Effector memory CD4-positive, alpha-beta T cell (primary cell): ENCODE results near the gene WDR35.

ENCODE experiments used
- DNase-seq, 3 donors: peaks; one replicate each; pipeline ENCODE4 v3.0.0-alpha.2; 2020
- H3K27ac ChIP-seq: 2 replicates; pipeline ENCODE4 v1.7.0; 2013; ENCODE audit warnings: mild to moderate bottlenecking, low read length, moderate library complexity; ENCODE audit not compliant: insufficient read depth, poor library complexity, severe bottlenecking
- H3K27me3 ChIP-seq: replicated peaks from 2 replicates; pipeline ENCODE4 v1.7.0; 2013; ENCODE audit warnings: mild to moderate bottlenecking, low read length; ENCODE audit not compliant: insufficient read depth, control insufficient read depth, poor library complexity, severe bottlenecking
- H3K36me3 ChIP-seq: 2 replicates; pipeline ENCODE4 v1.7.0; 2013; ENCODE audit warnings: mild to moderate bottlenecking, low read length, moderate library complexity; ENCODE audit not compliant: control insufficient read depth, insufficient read depth
- H3K4me1 ChIP-seq: 2 replicates; pipeline ENCODE4 v1.7.0; 2013; ENCODE audit warnings: low read length, mild to moderate bottlenecking; ENCODE audit not compliant: control insufficient read depth, insufficient read depth, poor library complexity, severe bottlenecking
- H3K4me3 ChIP-seq: 2 replicates; pipeline ENCODE4 v1.7.0; 2013; ENCODE audit warnings: low read length, low read depth, mild to moderate bottlenecking; ENCODE audit not compliant: insufficient read depth, poor library complexity, severe bottlenecking
- H3K9me3 ChIP-seq: 2 replicates; pipeline ENCODE4 v1.7.0; 2013; ENCODE audit warnings: mild to moderate bottlenecking, low read length, moderate library complexity; ENCODE audit not compliant: control insufficient read depth

The WDR35 gene

DNA sequence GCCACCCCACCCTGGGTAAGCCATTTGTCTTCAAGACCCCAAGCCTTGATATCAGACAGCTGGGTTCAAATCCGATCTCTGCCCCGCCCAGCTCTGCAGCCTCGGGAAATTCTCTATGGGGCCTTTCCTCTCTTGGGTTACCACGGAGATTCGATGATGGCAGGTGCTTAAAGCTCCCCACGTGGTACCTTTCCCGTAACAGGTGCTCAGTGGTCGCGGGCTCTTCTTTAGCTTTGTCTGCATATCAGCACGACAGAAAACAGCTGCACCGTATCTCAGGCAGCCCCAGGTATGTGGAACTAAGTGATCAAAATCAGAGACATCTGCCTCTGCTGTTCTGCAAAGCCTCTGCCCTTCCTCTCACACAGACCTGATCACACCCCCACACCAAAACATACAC is 125.5 kb downstream of the WDR35 start:
- Histone ChIP-seq H3K36me3 (no peaks in the 10 kb centered on the region), H3K27me3 (no peaks in the 10 kb centered on the region), H3K9me3 (no peaks in the 10 kb centered on the region), H3K4me3 (no peak overlapping the region), H3K4me1 (peaks cover 9% of the 10 kb centered on the region), H3K27ac (no peak overlapping the region)
- no peak for DNase-seq

GRCh38 chr2:19863303-19864041 is 126.4 kb downstream of the WDR35 start:
- Histone ChIP-seq H3K4me1 (peaks cover 4% of the 10 kb centered on the region), H3K27me3 (no peaks in the 10 kb centered on the region), H3K27ac (no peak overlapping the region), H3K36me3 (no peaks in the 10 kb centered on the region), H3K9me3 (no peaks in the 10 kb centered on the region), H3K4me3 (no peak overlapping the region)
- DNase-seq, result peak; percentile 41 to 59 (median 47)

DNA sequence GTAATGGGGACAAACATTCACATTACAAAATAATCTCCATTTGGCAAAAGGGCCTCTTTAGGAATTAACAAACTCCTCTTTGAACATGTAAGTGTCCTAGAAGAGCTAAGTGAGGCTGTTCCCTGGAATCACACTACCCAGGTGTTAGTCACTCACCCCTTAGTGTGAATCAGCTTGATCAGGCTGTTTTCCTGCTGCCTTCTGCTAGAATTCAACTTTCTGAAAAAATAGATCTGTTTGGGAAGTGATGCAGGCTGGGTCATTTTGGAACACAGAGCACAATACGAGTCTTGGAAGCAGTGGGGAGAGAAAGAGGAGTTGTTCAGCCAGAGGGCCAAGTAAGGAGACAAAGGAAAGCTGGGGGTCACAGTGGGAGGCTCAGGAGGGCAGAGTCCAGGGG is 128.1 kb downstream of the WDR35 start:
- DNase-seq, result no peak
- no peaks in the 10 kb centered on the region for H3K9me3 ChIP-seq

More for the DNA sequence above, 128.1 kb downstream of the WDR35 start:
- no peaks in the 10 kb centered on the region for H3K27me3 ChIP-seq
- H3K4me3 ChIP-seq, result no peak overlapping the region
- peaks cover 4% of the 10 kb centered on the region for H3K4me1 ChIP-seq
- no peak overlapping the region for H3K27ac ChIP-seq
- no peaks in the 10 kb centered on the region for H3K36me3 ChIP-seq
